Trophoblast cell (in vitro differentiated cells and primary cell): Measurements from ENCODE around the gene SERPINA4.

Experiments used
- DNase-seq, 2 donors: peaks; one replicate each; pipeline ENCODE4 v3.0.0-alpha.2; 2016
- H2AFZ ChIP-seq: 2 replicates; pipeline ENCODE4 v1.6.1; 2013; ENCODE audit warnings: low read length, moderate library complexity, mild to moderate bottlenecking; ENCODE audit not compliant: insufficient read depth, poor library complexity
- H2AK5ac ChIP-seq: 2 replicates; pipeline ENCODE4 v1.6.1; 2013; ENCODE audit warnings: mild to moderate bottlenecking, low read length
- H2BK120ac ChIP-seq: 2 replicates; pipeline ENCODE4 v1.6.1; 2013; ENCODE audit warnings: low read length, mild to moderate bottlenecking, moderate library complexity; ENCODE audit not compliant: insufficient read depth, poor library complexity
- H2BK12ac ChIP-seq: 2 replicates; pipeline ENCODE4 v1.6.1; 2013; ENCODE audit warnings: mild to moderate bottlenecking, low read length, moderate library complexity
- H2BK5ac ChIP-seq: 2 replicates; pipeline ENCODE4 v1.6.1; 2013; ENCODE audit warnings: low read length, low read depth, moderate library complexity, mild to moderate bottlenecking; ENCODE audit not compliant: poor library complexity
- H3K14ac ChIP-seq: 2 replicates; pipeline ENCODE4 v1.6.1; 2013; ENCODE audit warnings: mild to moderate bottlenecking, low read length
- H3K18ac ChIP-seq: 2 replicates; pipeline ENCODE4 v1.6.1; 2013; ENCODE audit warnings: mild to moderate bottlenecking, low read length
- H3K23ac ChIP-seq: 2 replicates; pipeline ENCODE4 v1.6.1; 2013; ENCODE audit warnings: low read length
- H3K27ac ChIP-seq: 2 replicates; pipeline ENCODE4 v1.5.1; 2013; ENCODE audit warnings: low read depth, mild to moderate bottlenecking, inconsistent platforms, low read length, moderate library complexity
- H3K27me3 ChIP-seq: 2 replicates; pipeline ENCODE4 v1.6.1; 2013; ENCODE audit warnings: inconsistent platforms, mild to moderate bottlenecking, low read length, moderate library complexity; ENCODE audit not compliant: insufficient read depth
- H3K36me3 ChIP-seq, 2 experiments: 1 replicate in 1 of 2; 2 replicates in 1 of 2; pipeline ENCODE4 v1.6.1; 2013; ENCODE audit warnings: low read length in 2 of 2, mild to moderate bottlenecking in 2 of 2, moderate library complexity in 1 of 2; ENCODE audit not compliant: insufficient read depth in 2 of 2, control insufficient read depth in 1 of 2
- H3K4ac ChIP-seq: 2 replicates; pipeline ENCODE4 v1.6.1; 2013; ENCODE audit warnings: low read depth, mild to moderate bottlenecking, low read length, moderate library complexity
- H3K4me1 ChIP-seq, 2 experiments: 1 replicate in 1 of 2; 2 replicates in 1 of 2; pipeline ENCODE4 v1.6.1; 2013; ENCODE audit warnings: low read length in 2 of 2, mild to moderate bottlenecking in 2 of 2, moderate library complexity in 1 of 2; ENCODE audit not compliant: insufficient read depth in 2 of 2, control insufficient read depth in 1 of 2
- H3K4me2 ChIP-seq: 2 replicates; pipeline ENCODE4 v1.6.1; 2013; ENCODE audit warnings: inconsistent platforms, mild to moderate bottlenecking, low read length, moderate library complexity
- H3K4me3 ChIP-seq: 2 replicates; pipeline ENCODE4 v1.5.1; 2013; ENCODE audit warnings: mild to moderate bottlenecking, low read depth, low read length, inconsistent platforms
- H3K79me1 ChIP-seq: one replicate; pipeline ENCODE4 v1.6.1; 2013; ENCODE audit warnings: low read length
- H3K79me2 ChIP-seq: 2 replicates; pipeline ENCODE4 v1.6.1; 2013; ENCODE audit warnings: low read length, mild to moderate bottlenecking; ENCODE audit not compliant: control insufficient read depth, insufficient read depth, poor library complexity
- H3K9ac ChIP-seq: 2 replicates; pipeline ENCODE4 v1.6.1; 2013; ENCODE audit warnings: mild to moderate bottlenecking, low read length
- H3K9me3 ChIP-seq: 2 replicates; pipeline ENCODE4 v1.6.1; 2013; ENCODE audit warnings: low read depth, mild to moderate bottlenecking, control low read depth, inconsistent platforms, low read length; ENCODE audit not compliant: insufficient read depth
- H4K12ac ChIP-seq: 2 replicates; pipeline ENCODE4 v1.6.1; 2013; ENCODE audit warnings: low read depth, mild to moderate bottlenecking, low read length, moderate library complexity
- H4K8ac ChIP-seq: 2 replicates; pipeline ENCODE4 v1.6.1; 2013; ENCODE audit warnings: low read depth, mild to moderate bottlenecking, low read length, moderate library complexity
- H4K91ac ChIP-seq: one replicate; pipeline ENCODE4 v1.6.1; 2013; ENCODE audit warnings: low read depth, mild to moderate bottlenecking, low read length, moderate library complexity
- WGBS: extraction: QIAGEN DNeasy Blood & Tissue Kit; methylation state at CpG from one replicate; pipeline ENCODE4 v1.1.7; 2013; ENCODE audit warnings: missing lambda C conversion rate; ENCODE audit not compliant: insufficient read length, insufficient coverage; ENCODE audit errors: extremely low coverage; 5-methylcytosine and 5-hydroxymethylcytosine counted together

Gene SERPINA4

DNA sequence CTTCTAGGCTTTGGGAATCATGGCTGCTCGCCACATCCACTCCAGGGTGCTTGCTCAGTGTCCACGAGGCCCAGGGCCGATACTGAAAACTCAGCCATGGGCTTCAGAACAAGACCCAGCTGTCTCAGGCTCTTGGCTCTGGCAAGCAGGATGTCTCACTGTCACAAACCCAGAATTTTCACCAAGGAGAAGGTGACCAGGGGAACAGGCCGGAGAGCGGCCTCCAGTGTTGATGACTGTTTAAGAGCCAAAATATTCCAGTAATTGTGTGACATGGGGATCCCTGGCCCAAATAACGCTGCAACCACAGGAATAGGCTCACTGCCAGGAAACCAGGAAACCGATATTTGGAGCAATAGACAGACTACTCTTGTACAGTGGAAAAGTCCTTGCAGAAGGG is 10.2 kb downstream of the SERPINA4 start:
- Histone ChIP-seq H2BK5ac (no peak overlapping the region), H3K4me2 (no peak overlapping the region), H3K27ac (no peak overlapping the region), H3K4me1 (peaks cover 5 to 9% of the 10 kb centered on the region in 2 experiments), H4K12ac (no peak overlapping the region), H2BK12ac (no peak overlapping the region), H3K79me1 (no peaks in the 10 kb centered on the region), H2AFZ (no peak overlapping the region), H3K9ac (no peak overlapping the region), H3K18ac (no peak overlapping the region), H4K8ac (no peak overlapping the region), H3K36me3 (no peaks in the 10 kb centered on the region), H3K79me2 (no peaks in the 10 kb centered on the region), H3K23ac (no peak overlapping the region), H3K9me3 (no peaks in the 10 kb centered on the region), H3K4me3 (no peak overlapping the region), H2BK120ac (no peak overlapping the region), H3K27me3 (no peaks in the 10 kb centered on the region), H3K4ac (no peak overlapping the region), H4K91ac (no peak overlapping the region), H2AK5ac (no peak overlapping the region), H3K14ac (no peak overlapping the region)
- no CpG with 5 or more reads among the region's 7 CpGs for WGBS
- DNase-seq = no peak

DNA sequence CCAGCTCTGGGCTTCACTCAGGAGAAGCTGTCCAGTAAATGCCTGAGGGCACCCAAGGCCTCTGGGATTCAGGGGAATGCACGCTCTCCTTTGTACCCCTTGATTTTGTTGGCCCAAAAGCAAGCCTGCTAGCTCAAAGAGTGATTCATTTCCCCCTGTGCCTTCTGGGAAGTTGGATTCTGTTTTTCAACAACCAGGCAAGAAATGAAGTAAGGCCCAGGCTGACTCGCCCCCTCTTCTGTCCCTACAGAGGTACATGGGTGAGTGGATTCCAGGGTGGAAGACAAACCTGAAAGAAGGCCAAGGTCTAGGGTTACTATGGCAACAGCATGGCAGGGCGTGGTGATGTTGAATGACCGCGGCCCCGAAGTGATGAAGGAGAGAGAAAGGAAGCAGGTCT is 10.7 kb downstream of the SERPINA4 start:
- Histone ChIP-seq H3K9me3 (no peaks in the 10 kb centered on the region), H2BK12ac (no peak overlapping the region), H2AFZ (no peak overlapping the region), H3K4ac (no peak overlapping the region), H3K36me3 (no peaks in the 10 kb centered on the region), H4K8ac (no peak overlapping the region), H2AK5ac (no peak overlapping the region), H3K79me2 (no peaks in the 10 kb centered on the region), H2BK5ac (no peak overlapping the region), H4K91ac (no peak overlapping the region), H3K18ac (no peak overlapping the region), H3K27ac (no peak overlapping the region), H3K4me1 (peaks cover 5 to 9% of the 10 kb centered on the region in 2 experiments), H3K4me3 (no peak overlapping the region), H4K12ac (no peak overlapping the region), H3K23ac (no peak overlapping the region), H3K27me3 (no peaks in the 10 kb centered on the region), H2BK120ac (no peak overlapping the region), H3K79me1 (no peaks in the 10 kb centered on the region), H3K9ac (no peak overlapping the region), H3K14ac (no peak overlapping the region), H3K4me2 (no peak overlapping the region)
- DNase-seq = no peak
- no CpG with 5 or more reads among the region's 6 CpGs for WGBS

DNA sequence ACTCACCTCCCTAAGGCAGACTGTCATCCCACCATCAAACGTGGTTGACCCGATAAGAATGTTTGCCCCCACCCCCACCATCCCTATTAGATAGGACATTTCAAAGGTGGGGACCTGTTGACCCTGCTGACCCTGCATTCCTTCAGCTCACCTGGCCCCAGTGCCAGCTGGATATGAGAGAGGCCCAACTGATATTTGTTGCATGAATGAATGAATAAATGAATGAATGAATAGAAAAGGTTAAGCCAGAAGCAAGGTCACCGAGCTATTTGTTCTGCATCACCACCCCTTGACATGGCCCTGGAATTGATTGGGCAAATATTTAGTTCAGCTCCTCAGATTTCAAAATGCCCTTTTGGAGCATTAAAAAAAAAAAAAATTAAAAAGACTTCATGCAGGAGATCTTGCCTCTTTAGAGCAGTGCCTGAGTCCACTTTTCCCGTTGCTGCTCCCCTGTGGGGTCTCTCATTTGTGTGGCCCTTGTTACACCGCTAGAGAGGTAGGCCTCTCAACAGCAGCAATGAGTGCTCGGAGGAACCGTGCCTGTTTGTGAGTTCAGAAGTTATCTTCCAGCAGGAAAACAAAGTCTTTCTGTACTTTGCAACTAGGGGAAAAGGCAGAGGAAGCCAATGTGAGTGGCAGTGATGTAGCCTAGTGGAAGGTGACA is 11.5 kb downstream of the SERPINA4 start:
- Histone ChIP-seq H2AK5ac (no peak overlapping the region), H3K4me3 (no peak overlapping the region), H3K27ac (no peak overlapping the region), H3K27me3 (no peaks in the 10 kb centered on the region), H2BK5ac (no peak overlapping the region), H3K4me1 (peaks cover 5 to 9% of the 10 kb centered on the region in 2 experiments), H4K91ac (no peak overlapping the region), H3K9me3 (no peaks in the 10 kb centered on the region), H2BK12ac (no peak overlapping the region), H3K4ac (no peak overlapping the region), H3K36me3 (no peaks in the 10 kb centered on the region), H3K9ac (no peak overlapping the region), H3K79me2 (no peaks in the 10 kb centered on the region), H2AFZ (no peak overlapping the region), H2BK120ac (no peak overlapping the region), H4K12ac (no peak overlapping the region), H3K14ac (no peak overlapping the region), H3K23ac (no peak overlapping the region), H3K4me2 (no peak overlapping the region), H4K8ac (no peak overlapping the region), H3K79me1 (no peaks in the 10 kb centered on the region), H3K18ac (no peak overlapping the region)
- WGBS = no CpG with 5 or more reads among the region's 7 CpGs
- DNase-seq = no peak

DNA sequence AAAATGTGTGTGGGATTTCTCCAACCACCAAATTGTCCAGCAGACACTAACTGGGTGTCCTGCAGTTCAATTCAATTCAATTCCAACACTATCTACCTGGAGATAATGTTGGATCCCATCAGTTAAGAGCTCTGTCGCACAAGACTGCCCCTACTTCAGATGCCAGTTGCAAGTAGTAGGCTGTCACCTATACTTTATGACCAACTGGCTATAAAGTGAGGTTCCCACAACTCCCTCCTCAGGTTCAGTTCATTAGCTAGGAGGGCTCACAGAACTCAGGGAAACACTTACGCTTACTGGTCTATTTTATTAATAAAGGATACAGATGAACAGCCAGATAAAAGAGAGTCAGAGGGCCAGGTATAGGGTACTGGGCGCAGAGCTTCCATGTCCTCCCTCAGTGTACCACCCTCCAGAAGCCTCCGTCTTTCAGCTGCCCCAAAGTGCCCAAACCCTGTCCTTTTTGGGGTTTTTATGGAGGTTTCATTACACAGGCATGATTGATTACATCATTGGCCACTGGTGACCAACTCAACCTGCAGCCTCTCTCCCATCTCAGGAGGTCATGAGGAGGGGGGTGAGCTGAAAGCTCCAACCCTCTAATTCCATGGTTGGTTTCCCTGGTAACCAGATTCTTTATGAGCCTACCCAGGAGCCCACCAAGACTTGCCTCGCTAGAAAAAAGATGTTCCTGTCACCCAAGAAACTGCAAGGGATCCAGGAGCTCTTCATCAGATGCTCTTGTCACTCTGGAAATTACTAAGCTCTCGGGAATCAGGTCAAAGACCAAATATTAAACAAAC is 12.4 kb downstream of the SERPINA4 start:
- Histone ChIP-seq H4K12ac (no peak overlapping the region), H2AK5ac (no peak overlapping the region), H2BK120ac (no peak overlapping the region), H3K79me1 (no peaks in the 10 kb centered on the region), H3K27ac (no peak overlapping the region), H3K14ac (no peak overlapping the region), H3K36me3 (no peaks in the 10 kb centered on the region), H2AFZ (no peak overlapping the region), H3K27me3 (no peaks in the 10 kb centered on the region), H3K9ac (no peak overlapping the region), H3K9me3 (no peaks in the 10 kb centered on the region), H2BK5ac (no peak overlapping the region), H3K4me1 (peaks cover 5 to 9% of the 10 kb centered on the region in 2 experiments), H3K4me3 (no peak overlapping the region), H3K18ac (no peak overlapping the region), H4K8ac (no peak overlapping the region), H3K79me2 (no peaks in the 10 kb centered on the region), H3K23ac (no peak overlapping the region), H4K91ac (no peak overlapping the region), H2BK12ac (no peak overlapping the region), H3K4ac (no peak overlapping the region), H3K4me2 (no peak overlapping the region)
- DNase-seq = no peak
- no CpG with 5 or more reads among the region's 6 CpGs for WGBS
